ENCODE results near the gene ZNF101.
A peak's percentile ranks its signal among the peaks of the same experiment; 100 is the strongest.

GRCh38 chr19:19627621-19628500 lies 40.8 kb upstream of the ZNF101 start, which contains the start of gene LPAR2:
- no peak for TF ChIP-seq CTCF (IDR thresholded peaks at IDR 0.05)
- TF ChIP-seq POLR2AphosphoS5 (IDR thresholded peaks at IDR 0.05), result peak in 2 of 3 donors; percentile 43 to 49
